ENCODE data around the gene C10orf71.

DNA sequence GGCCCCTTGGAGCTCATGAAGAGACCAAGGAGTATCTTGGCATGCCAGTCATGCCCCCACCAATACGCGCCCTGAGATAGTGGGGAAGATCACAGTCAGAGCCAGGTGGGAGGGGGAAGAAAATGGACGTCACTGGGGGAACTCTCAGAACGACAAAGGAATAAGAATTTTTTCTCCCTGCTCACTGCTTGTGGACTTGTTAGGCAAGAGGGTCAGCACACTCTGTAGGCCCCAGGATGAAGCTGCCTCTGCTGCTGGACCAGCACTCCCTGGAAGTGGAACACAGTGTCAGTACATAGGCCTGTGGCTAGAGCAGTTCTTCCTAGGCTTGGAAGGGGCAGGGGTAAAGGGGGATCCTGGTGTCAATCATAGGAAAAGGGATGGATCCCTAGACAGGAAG, 50.4 kb downstream of the C10orf71 start:
- no peak for TF ChIP-seq ZNF8 (CRISPR knock-in tag; IDR thresholded peaks at IDR 0.05)
- TF ChIP-seq, protein P1, sequence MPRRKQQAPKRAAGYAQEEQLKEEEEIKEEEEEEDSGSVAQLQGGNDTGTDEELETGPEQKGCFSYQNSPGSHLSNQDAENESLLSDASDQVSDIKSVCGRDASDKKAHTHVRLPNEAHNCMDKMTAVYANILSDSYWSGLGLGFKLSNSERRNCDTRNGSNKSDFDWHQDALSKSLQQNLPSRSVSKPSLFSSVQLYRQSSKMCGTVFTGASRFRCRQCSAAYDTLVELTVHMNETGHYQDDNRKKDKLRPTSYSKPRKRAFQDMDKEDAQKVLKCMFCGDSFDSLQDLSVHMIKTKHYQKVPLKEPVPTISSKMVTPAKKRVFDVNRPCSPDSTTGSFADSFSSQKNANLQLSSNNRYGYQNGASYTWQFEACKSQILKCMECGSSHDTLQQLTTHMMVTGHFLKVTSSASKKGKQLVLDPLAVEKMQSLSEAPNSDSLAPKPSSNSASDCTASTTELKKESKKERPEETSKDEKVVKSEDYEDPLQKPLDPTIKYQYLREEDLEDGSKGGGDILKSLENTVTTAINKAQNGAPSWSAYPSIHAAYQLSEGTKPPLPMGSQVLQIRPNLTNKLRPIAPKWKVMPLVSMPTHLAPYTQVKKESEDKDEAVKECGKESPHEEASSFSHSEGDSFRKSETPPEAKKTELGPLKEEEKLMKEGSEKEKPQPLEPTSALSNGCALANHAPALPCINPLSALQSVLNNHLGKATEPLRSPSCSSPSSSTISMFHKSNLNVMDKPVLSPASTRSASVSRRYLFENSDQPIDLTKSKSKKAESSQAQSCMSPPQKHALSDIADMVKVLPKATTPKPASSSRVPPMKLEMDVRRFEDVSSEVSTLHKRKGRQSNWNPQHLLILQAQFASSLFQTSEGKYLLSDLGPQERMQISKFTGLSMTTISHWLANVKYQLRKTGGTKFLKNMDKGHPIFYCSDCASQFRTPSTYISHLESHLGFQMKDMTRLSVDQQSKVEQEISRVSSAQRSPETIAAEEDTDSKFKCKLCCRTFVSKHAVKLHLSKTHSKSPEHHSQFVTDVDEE (CRISPR knock-in tag; IDR thresholded peaks at IDR 0.05): no peak
- no peak for TF ChIP-seq RARB (CRISPR knock-in tag; IDR thresholded peaks at IDR 0.05)
- no peak for TF ChIP-seq BACH2 (CRISPR knock-in tag; IDR thresholded peaks at IDR 0.05; ENCODE audit: borderline replicate concordance)

All from SK-N-SH treated with all-trans-retinoic acid at 6 μM for 48 hours (cell line).